Karpas-422 (cell line): ENCODE measurements around the gene ART5. TPM values are rescaled to one million over a fixed set of nuclear protein-coding genes. Genes with fewer than 3 reads are reported as not detected.
A peak's percentile ranks its signal among the peaks of the same experiment; 100 is the strongest.

ENCODE experiments used
- DNase-seq: peaks from one replicate; pipeline ENCODE4 v3.0.0-alpha.2; 2015
- H2AFZ ChIP-seq: fragments of 200-600 bp; sonication (generic); 2 replicates; pipeline ENCODE4 v1.6.1; 2014; ENCODE audit warnings: antibody characterized with exemption, low read length, mixed read lengths
- H3K27ac ChIP-seq: fragments of 200-600 bp; sonication (generic); 2 replicates; pipeline ENCODE4 v1.5.1; 2014; ENCODE audit warnings: mild to moderate bottlenecking, low read length, moderate library complexity
- H3K27me3 ChIP-seq: fragments of 200-600 bp; sonication (generic); 2 replicates; pipeline ENCODE4 v1.6.1; 2014; ENCODE audit warnings: low read length, mixed read lengths
- H3K36me3 ChIP-seq: fragments of 200-600 bp; sonication (generic); 2 replicates; pipeline ENCODE4 v1.6.1; 2014; ENCODE audit warnings: low read length, mixed read lengths; ENCODE audit not compliant: insufficient read depth
- H3K4me1 ChIP-seq: fragments of 200-600 bp; sonication (generic); 2 replicates; pipeline ENCODE4 v1.6.1; 2014; ENCODE audit warnings: mild to moderate bottlenecking, low read length, mixed read lengths
- H3K4me2 ChIP-seq: fragments of 200-600 bp; sonication (generic); 2 replicates; pipeline ENCODE4 v1.6.1; 2014; ENCODE audit warnings: low read length, low read depth, mild to moderate bottlenecking; ENCODE audit not compliant: poor library complexity, severe bottlenecking
- H3K4me3 ChIP-seq: fragments of 200-600 bp; sonication (generic); 2 replicates; pipeline ENCODE4 v1.5.1; 2014; ENCODE audit warnings: mild to moderate bottlenecking, antibody characterized with exemption, low read length, mixed read lengths
- H3K79me2 ChIP-seq: fragments of 200-600 bp; sonication (generic); 2 replicates; pipeline ENCODE4 v1.6.1; 2014; ENCODE audit warnings: mild to moderate bottlenecking, low read length, mixed read lengths
- H3K9ac ChIP-seq: fragments of 200-600 bp; sonication (generic); 2 replicates; pipeline ENCODE4 v1.6.0; 2014; ENCODE audit warnings: low read length
- H3K9me2 ChIP-seq: fragments of 200-600 bp; sonication (generic), shearing (Covaris generic); replicated peaks from 2 replicates; pipeline ENCODE4 v1.6.0; 2014; ENCODE audit warnings: mild to moderate bottlenecking, low read length, moderate library complexity; ENCODE audit not compliant: insufficient read depth
- H3K9me3 ChIP-seq: fragments of 300-700, 200-600 bp; sonication (generic); 2 replicates; pipeline ENCODE4 v1.6.1; 2014; ENCODE audit warnings: low read length, mixed read lengths
- H4K20me1 ChIP-seq: fragments of 200-600 bp; sonication (generic); 2 replicates; pipeline ENCODE4 v1.6.1; 2014; ENCODE audit warnings: mild to moderate bottlenecking, antibody characterized with exemption, low read length, low read depth; ENCODE audit not compliant: insufficient read depth
- total RNA-seq: library from RNA; depleted of rRNA; stranded (reverse); fragments of >200 nt; shearing (Covaris generic); gene quantifications from 2 replicates; pipeline ENCODE4 v1.2.3, GENCODE V29; 2014; ENCODE audit warnings: low replicate concordance

The ART5 gene
- total RNA-seq, 1 experiment from 2014 or later, result not detected

DNA sequence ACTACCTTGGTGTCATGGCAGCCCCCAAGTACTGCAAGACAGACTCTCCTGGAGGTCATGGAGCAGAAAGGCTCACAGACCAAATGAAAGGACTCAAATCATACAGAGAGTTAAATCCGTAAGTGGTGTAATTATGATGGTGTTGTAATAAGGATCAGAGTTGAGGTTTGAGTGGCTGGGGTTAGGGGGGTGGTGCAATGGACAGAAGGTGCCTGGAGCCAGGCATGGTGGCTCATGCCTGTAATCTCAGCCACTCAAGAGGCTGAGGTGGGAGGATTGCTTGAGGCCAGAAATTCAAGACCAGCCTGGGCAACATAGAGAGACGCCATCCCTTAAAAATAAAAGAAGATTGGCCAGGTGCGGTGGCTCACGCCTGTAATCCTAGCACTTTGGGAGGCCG, 18.7 kb downstream of the ART5 start:
- no peak overlapping the region for H3K4me3 ChIP-seq
- H3K9me2 ChIP-seq, result no peaks in the 10 kb centered on the region

GRCh38 chr11:3622521-3622920, 19.3 kb downstream of the ART5 start:
- no peak overlapping the region for H2AFZ ChIP-seq
- no peaks in the 10 kb centered on the region for H3K27me3 ChIP-seq
- no peaks in the 10 kb centered on the region for H3K9me3 ChIP-seq
- no peak overlapping the region for H3K4me2 ChIP-seq
- no peaks in the 10 kb centered on the region for H3K36me3 ChIP-seq
- no peaks in the 10 kb centered on the region for H3K4me1 ChIP-seq
- no peaks in the 10 kb centered on the region for H3K9me2 ChIP-seq
- H4K20me1 ChIP-seq, result no peaks in the 10 kb centered on the region
- no peaks in the 10 kb centered on the region for H3K79me2 ChIP-seq
- H3K4me3 ChIP-seq, result no peak overlapping the region
- H3K27ac ChIP-seq, result no peak overlapping the region
- peak; percentile 35 for DNase-seq
- no peak overlapping the region for H3K9ac ChIP-seq

More for the DNA sequence above, 18.7 kb downstream of the ART5 start:
- no peaks in the 10 kb centered on the region for H3K27me3 ChIP-seq
- H2AFZ ChIP-seq, result no peak overlapping the region
- DNase-seq, result no peak
- no peak overlapping the region for H3K4me2 ChIP-seq
- no peaks in the 10 kb centered on the region for H3K4me1 ChIP-seq
- no peaks in the 10 kb centered on the region for H3K36me3 ChIP-seq
- no peak overlapping the region for H3K9ac ChIP-seq
- H3K9me3 ChIP-seq, result no peaks in the 10 kb centered on the region
- H3K27ac ChIP-seq, result no peak overlapping the region
- no peaks in the 10 kb centered on the region for H4K20me1 ChIP-seq
- H3K79me2 ChIP-seq, result no peaks in the 10 kb centered on the region

GRCh38 chr11:3617990-3618389, 23.8 kb downstream of the ART5 start:
- no peaks in the 10 kb centered on the region for H3K79me2 ChIP-seq
- peak; percentile 34 for DNase-seq
- no peak overlapping the region for H3K4me2 ChIP-seq
- H3K4me1 ChIP-seq, result no peaks in the 10 kb centered on the region
- no peaks in the 10 kb centered on the region for H3K27me3 ChIP-seq
- H3K4me3 ChIP-seq, result no peak overlapping the region
- no peaks in the 10 kb centered on the region for H3K9me3 ChIP-seq
- no peaks in the 10 kb centered on the region for H4K20me1 ChIP-seq
- no peak overlapping the region for H3K27ac ChIP-seq
- no peaks in the 10 kb centered on the region for H3K9me2 ChIP-seq
- H3K36me3 ChIP-seq, result no peaks in the 10 kb centered on the region
- no peak overlapping the region for H2AFZ ChIP-seq
- no peak overlapping the region for H3K9ac ChIP-seq

DNA sequence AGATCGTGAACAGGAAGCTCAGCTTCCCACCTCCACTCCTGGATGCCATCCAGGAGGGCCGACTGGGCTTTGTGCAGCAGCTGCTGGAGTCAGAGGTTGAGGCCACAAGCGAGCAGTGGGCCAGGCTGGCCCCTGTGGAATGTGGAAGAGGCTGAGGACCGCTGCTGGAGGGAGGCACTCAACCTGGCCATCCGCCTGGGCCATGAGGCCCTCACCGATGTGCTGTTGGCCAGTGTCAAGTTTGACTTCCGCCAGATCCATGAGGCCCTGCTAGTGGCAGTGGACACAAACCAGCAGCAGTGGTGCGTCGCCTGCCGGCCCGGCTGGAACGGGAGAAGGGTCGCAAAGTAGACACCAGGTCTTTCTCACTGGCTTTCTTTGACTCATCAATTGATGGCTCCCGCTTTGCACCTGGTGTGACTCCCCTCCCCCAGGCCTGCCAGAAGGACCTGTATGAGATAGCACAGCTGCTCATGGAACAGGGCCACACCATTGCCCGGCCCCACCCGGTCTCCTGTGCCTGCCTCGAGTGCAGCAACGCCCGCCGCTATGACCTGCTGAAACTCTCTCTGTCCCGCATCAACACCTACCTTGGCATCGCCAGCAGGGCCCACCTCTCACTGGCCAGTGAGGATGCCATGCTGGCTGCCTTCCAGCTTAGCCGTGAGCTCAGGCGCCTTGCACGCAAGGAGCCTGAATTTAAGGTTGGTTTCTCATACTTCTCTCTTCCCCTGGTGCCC, 24.9 kb downstream of the ART5 start:
- Histone ChIP-seq H3K9me3 (no peaks in the 10 kb centered on the region), H3K9me2 (no peaks in the 10 kb centered on the region), H3K9ac (no peak overlapping the region), H3K4me3 (no peak overlapping the region), H4K20me1 (no peaks in the 10 kb centered on the region), H2AFZ (no peak overlapping the region), H3K36me3 (no peaks in the 10 kb centered on the region), H3K4me2 (no peak overlapping the region), H3K4me1 (no peaks in the 10 kb centered on the region), H3K79me2 (no peaks in the 10 kb centered on the region), H3K27ac (no peak overlapping the region), H3K27me3 (no peaks in the 10 kb centered on the region)
- peak; percentile 36 for DNase-seq

DNA sequence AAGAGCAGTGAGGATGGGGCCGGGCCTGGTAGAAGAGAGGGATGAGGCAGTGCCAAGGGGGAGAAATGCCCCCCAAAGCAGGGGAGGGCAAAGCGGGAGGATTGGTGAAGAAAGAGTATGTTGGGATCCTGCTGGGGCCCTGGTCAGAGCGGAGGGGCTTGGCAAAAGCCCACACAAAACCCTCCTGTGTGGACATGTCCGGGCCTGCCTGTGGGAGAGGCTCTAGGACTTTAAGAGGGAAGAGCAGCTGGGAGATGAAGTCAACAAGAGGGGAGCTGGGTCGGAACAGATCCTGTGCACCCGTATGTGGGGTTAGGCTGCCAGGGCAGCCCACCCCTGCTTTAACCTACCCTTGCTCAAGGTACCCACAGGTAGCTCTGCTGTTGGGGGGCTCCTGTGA, 25.8 kb downstream of the ART5 start:
- Histone ChIP-seq H3K79me2 (no peaks in the 10 kb centered on the region), H3K27ac (no peak overlapping the region), H3K9ac (no peak overlapping the region), H3K36me3 (no peaks in the 10 kb centered on the region), H3K27me3 (no peaks in the 10 kb centered on the region), H3K9me3 (no peaks in the 10 kb centered on the region), H2AFZ (no peak overlapping the region), H3K9me2 (no peaks in the 10 kb centered on the region), H3K4me2 (no peak overlapping the region), H3K4me3 (no peak overlapping the region), H4K20me1 (no peaks in the 10 kb centered on the region), H3K4me1 (no peaks in the 10 kb centered on the region)
- no peak for DNase-seq

DNA sequence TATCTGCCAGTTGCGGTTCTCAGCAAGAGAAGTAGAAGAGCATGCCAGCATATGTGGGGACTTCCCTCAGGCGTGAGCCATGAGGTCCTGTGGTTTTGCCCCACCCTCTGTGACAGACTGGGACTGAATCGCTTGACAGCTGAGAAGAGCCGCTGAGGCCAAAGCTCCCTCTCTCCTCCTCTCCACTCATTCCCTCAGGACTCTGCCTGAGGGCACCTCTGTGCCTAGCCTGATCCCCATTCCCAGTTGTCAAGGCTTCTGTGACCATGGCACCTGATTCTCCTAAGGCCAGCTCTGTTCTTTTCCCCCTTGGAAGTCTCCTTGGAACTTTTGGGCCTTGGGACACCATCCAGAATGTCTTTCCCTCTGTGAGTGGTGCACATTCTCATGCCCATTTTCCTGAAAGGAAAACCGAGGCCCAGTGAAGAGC, 27.0 kb downstream of the ART5 start:
- H3K9me3 ChIP-seq, result no peaks in the 10 kb centered on the region
- no peaks in the 10 kb centered on the region for H3K36me3 ChIP-seq
- no peak overlapping the region for H2AFZ ChIP-seq
- H3K27ac ChIP-seq, result no peak overlapping the region
- H3K27me3 ChIP-seq, result no peaks in the 10 kb centered on the region
- H3K4me3 ChIP-seq, result no peak overlapping the region
- no peaks in the 10 kb centered on the region for H3K4me1 ChIP-seq
- no peaks in the 10 kb centered on the region for H3K79me2 ChIP-seq
- no peak overlapping the region for H3K9ac ChIP-seq
- H3K4me2 ChIP-seq, result no peak overlapping the region
- no peaks in the 10 kb centered on the region for H3K9me2 ChIP-seq
- H4K20me1 ChIP-seq, result no peaks in the 10 kb centered on the region
- no peak for DNase-seq

GRCh38 chr11:3613998-3614741, 27.6 kb downstream of the ART5 start:
- DNase-seq, result peak; percentile 33
- H3K4me2 ChIP-seq, result no peak overlapping the region
- H3K36me3 ChIP-seq, result no peaks in the 10 kb centered on the region
- H3K4me3 ChIP-seq, result no peak overlapping the region
- H3K27me3 ChIP-seq, result no peaks in the 10 kb centered on the region
- no peaks in the 10 kb centered on the region for H3K79me2 ChIP-seq
- no peak overlapping the region for H3K27ac ChIP-seq
- no peak overlapping the region for H2AFZ ChIP-seq
- no peaks in the 10 kb centered on the region for H3K9me2 ChIP-seq
- no peak overlapping the region for H3K9ac ChIP-seq
- no peaks in the 10 kb centered on the region for H3K9me3 ChIP-seq
- no peaks in the 10 kb centered on the region for H3K4me1 ChIP-seq
- no peaks in the 10 kb centered on the region for H4K20me1 ChIP-seq

DNA sequence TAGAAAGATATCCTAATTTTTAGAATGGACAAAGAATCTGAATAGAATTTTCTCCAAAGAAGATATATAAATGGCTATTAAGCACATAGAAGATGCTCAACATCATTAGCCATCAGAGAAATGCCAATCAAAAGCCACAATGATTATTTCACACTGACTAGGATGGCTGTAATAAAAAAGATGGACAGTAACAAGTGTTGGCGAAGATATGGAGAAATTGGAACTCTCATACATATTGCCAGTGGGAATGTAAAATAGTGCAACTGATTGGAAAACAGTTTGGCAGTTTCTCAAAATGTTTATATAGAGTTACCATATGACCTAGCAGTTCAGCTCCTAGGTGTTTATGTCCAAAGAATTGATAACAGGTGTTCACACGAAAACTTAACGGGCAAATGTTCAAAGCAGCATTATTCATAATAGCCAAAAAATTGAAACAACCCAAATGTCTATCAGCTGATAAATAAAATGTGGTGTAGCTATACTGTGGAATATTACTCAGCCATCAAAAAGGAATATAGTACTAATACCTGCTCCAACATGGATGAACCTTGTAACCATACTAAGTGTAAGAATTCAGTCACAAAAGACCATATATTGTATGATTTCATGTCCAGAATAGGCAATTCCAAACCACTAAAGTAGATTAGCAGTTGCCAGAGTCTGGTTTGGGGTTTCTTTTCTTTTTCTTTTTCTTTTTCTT, 29.7 kb downstream of the ART5 start:
- no peak overlapping the region for H3K4me2 ChIP-seq
- H3K9ac ChIP-seq, result no peak overlapping the region
- H3K27ac ChIP-seq, result no peak overlapping the region
- DNase-seq, result no peak
- no peak overlapping the region for H3K4me3 ChIP-seq
- H2AFZ ChIP-seq, result no peak overlapping the region
- no peaks in the 10 kb centered on the region for H3K9me3 ChIP-seq
- H3K4me1 ChIP-seq, result no peaks in the 10 kb centered on the region
- no peaks in the 10 kb centered on the region for H3K79me2 ChIP-seq
- H3K9me2 ChIP-seq, result no peaks in the 10 kb centered on the region
- H4K20me1 ChIP-seq, result no peaks in the 10 kb centered on the region
- H3K27me3 ChIP-seq, result no peaks in the 10 kb centered on the region
- no peaks in the 10 kb centered on the region for H3K36me3 ChIP-seq
